GM18867 (cell line): ENCODE measurements around the gene SLC18A3.

Experiments used
- ATAC-seq: cut with Tn5 transposase; IDR thresholded peaks from one replicate; pipeline ENCODE4 v1.9.1; 2021; ENCODE audit warnings: mild to moderate bottlenecking, moderate library complexity; ENCODE audit not compliant: unreplicated experiment

SLC18A3 gene

DNA sequence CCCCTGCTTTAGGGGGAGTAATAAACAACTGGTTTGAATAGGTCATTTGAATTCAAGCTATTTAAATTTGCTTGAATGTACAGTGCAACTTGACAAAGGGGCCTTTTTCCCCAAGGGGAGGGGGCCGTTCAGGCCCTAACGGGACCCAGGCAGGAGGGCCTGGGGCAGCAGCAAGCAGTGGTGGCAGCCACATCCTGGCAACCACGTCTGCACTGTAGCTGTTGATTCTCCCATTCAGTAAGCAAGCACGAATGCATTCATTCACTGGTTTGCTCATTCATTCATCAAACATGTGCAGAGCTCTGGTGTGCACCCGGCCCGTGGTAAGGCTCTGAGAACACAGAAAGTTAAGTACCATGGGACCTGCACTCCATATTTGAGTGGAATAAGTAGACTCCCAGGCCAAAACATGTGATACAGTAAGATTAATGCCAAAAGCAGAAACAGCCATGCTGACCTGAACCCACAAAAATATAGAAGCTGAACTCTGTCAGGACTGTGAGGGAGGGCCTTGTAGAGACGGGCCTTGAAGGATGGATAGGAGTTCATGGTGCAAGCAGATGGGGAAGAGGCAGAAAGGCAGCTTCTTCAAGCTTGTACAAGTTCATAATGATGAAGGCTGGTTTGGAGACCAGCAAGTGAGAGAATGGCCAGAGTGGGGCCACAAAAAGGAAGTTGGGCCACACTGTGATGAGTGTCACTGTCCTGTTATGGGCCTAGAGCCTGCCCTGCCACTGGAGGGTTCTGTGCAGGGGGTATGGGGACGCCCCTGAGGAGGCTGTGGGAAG lies 40.0 kb downstream of the SLC18A3 start:
- ATAC-seq = no peak

DNA sequence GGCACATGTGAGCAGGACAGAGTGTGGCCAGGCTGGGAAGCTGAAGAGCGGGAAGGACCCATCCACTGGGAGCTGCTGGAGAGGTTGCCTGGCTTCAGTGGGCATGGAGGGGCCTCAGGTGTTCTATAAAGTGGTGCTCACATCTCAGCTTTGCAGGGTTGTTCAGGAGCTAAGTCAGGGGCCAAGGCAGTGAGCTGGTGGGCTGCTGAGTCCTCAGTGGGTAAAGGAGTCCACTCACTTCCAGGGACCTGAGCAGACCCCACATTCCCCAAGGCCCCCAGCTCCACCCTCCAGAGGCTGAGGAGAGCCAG lies 40.6 kb downstream of the SLC18A3 start:
- no peak for ATAC-seq

DNA sequence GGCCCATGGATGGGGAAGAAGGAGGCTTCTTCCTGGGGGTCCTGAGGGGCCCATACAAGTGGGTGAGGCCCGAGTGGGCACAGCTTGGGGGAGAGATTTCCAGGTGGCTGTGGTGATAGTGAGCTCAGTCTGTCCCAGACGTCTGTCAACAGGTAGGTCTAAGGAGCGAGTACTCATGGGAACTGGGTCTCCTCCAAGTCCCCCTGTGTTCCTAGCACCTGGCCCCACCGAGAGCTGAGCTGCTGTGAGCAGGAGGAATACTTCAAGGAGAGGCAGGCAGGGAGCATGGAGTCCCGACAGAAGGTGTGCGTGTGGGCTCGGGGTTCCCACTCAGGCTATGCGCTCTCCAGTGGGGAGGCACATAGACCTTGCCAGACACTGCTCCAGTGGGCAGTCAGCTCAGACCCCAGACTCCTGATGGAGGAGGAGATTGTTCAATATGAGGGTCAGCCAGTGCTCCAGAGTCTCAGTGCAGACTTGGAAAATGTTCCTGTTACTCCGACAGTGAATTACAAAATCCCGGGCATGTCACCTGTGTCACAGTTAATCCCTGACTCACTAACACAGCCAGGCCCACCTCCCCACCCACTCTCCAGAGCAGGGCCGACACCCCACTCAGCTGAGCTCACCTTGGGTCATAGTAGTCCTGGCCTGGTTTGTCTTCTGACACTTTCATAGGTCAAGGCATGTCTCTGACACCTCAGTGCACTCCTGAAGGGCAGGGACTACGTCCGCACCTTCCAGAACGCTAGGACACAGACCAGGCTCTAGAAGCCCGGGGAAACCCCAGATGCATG lies 41.1 kb downstream of the SLC18A3 start:
- no peak for ATAC-seq

DNA sequence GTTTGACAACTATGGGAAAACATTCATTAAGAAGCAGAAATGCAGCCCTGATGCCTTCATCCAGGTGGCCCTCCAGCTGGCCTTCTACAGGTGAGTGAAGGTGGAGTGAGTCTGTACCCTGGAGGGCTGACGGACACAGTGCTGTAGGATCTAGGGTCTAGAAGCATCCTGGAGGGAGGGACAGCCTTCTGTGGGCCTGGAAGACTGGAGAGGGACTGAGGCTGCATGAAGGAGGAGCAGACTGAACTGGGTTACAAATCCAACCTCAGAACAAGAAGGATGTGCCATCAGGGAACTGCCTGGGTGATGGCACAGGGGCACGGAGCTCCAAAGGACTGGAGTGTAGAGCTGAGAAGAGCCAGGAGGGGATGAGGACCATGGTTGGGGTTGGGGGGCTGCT lies 41.8 kb downstream of the SLC18A3 start:
- no peak for ATAC-seq

DNA sequence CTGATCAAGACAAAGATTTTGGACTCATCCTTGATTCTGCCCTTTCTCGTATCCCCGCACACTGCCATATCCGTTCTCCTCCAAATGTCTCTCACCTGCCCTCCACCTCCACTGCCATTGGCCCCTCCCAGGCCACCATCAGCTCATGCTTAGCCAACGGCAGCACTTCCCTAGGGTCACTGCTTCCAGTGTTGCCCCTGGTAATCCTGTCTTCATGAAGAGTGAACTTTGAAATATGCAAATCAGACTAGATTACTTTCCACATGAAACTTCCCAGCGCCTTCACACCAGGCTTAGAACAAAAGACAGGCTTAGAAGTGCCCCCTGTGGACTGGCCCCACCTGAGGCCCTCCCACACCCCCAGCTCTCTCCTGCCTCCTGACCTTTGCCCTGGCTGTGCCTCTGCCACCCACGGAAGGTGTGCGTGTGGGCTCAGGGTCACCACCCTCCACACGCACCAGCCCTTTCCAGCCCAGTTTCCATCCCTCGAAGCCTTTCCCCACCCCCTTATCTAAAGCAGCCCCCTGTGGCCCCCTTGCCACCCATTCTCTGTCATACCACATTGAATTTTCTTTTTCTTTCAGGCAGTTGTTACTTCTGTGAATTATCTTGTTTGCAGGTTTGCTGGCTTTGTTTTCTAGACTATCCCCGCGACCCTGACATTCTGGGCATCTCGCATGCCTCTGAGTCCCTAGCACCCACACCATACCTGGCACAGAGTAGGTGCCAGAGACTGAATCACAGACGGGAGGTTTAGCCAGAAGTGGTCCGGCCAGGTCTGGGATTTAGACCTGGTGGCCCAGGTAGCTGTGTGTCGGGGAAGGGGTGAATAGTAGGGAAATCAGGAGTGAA lies 42.5 kb downstream of the SLC18A3 start:
- ATAC-seq = no peak

DNA sequence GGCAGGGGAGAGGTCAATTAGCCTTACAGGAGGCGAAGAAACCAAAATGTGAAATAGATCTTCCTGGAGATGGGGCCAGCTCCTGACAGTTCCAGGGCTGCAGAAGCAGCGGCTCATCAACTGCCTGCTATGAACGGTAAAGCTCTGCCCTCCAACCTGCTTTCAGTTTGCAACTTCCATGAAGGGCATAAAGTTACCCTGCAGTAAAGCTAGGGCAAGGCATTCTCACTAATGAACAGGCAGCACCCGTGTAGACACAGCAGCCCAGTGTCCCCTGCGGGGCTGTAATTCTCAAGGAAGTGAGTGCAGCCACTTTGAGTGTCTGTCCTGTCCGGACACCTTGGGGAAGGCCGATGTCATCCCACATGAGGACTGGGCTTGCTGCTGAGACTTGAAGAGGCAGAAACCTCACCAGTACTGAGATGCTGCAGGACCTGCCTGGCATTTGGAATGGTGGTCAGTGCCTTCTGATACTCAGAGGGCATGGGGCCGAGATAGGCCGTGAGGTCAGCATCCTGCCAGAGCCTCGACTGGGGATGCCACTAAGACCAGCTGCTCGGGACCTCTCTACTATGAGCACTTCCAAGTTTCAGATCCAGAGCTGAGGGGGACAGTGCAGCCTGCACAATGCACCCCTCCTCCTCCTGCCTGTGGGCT lies 43.3 kb downstream of the SLC18A3 start:
- no peak for ATAC-seq

DNA sequence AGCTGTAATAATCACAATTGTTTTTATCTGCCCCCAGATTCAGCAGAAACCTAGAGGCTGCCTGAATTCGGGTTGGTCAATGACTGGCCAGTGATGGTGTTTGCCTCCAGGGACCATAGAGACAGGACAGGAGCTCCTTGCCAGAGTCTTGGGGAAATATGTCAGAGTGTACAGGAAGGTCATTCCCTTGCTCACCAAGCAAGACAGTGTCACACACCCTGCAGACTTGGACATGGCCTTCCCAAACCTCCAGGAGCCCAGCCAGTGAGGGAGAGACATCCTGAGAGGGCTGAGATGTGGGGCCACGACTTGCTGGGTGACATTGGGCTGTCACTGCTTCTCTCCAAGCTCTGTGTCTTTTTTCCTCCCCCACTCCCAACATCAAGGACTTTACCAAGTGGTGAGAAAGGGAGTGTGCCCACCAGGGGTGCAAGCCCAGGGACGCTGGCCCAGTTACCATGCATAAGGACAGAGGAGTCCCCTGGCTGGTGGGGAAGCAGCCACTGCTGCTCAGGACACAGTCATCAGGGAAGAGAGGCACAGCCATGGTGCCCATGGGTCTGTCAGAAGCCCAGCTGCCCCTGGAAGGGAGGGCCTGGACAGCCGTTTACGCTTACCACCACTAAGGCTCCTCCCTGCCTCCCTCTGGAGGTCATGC lies 44.1 kb downstream of the SLC18A3 start:
- ATAC-seq = no peak

DNA sequence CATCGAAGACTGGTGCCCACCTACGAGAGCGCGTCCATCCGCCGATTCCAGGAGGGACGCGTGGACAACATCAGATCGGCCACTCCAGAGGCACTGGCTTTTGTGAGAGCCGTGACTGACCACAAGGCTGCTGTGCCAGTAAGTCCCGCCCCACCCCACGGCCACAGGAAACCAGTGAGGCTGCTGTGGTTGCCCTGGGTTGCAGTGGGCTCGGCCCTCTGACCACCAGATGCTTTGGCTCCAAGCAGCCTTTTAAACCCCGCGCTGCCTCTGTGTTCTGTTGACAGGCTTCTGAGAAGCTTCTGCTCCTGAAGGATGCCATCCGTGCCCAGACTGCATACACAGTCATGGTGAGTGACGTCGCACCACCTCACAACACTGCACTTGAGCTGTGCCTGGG lies 45.0 kb downstream of the SLC18A3 start:
- no peak for ATAC-seq

DNA sequence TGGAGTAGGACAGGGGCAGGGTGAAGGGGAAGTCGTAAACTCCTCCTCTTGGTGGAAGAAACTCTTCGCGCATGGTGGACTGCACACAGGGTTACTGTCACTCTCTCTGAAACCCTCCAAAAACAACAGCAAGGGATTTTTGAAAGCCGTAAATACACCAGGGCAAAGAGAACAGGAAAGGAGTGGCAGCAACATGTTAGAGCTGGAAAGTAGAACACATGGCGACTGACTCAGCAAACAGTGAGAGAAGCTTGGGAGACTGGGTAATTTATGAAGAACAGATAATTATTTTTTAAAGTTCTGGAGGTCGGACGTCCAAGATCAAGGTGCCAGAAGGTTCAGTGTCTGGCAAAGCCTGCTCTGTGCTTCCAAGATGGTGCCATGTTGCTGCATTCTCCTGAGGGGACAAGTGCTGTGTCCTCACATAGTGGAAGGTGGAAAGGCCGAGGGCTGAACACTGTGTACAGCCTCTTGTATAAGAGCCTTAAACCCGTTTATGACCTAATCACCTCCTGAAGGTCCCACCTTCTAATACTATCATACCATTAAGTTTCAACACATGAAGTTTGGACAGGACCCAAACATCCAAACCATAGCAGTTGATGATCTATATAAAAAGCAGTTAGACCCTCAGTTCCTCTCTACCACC lies 46.9 kb downstream of the SLC18A3 start:
- ATAC-seq = no peak

DNA sequence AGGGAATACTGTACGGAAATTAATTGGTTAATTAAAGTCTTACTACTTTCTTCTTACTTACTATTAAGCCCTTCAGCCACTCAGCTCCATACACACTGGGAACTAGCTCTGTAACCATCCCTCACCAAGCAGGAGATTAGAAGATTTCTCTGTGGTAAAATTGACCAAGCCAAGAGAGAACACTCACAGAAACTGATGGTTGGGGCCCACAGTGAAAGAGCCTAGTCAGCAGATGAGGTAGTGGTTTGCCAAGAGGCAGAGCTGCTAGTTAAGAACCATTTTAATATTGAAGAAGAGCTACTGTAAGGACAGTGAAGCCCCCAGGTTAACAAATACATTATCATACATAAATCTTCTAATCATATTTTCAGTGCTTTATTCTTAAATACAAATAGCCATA lies 47.5 kb downstream of the SLC18A3 start:
- no peak for ATAC-seq

DNA sequence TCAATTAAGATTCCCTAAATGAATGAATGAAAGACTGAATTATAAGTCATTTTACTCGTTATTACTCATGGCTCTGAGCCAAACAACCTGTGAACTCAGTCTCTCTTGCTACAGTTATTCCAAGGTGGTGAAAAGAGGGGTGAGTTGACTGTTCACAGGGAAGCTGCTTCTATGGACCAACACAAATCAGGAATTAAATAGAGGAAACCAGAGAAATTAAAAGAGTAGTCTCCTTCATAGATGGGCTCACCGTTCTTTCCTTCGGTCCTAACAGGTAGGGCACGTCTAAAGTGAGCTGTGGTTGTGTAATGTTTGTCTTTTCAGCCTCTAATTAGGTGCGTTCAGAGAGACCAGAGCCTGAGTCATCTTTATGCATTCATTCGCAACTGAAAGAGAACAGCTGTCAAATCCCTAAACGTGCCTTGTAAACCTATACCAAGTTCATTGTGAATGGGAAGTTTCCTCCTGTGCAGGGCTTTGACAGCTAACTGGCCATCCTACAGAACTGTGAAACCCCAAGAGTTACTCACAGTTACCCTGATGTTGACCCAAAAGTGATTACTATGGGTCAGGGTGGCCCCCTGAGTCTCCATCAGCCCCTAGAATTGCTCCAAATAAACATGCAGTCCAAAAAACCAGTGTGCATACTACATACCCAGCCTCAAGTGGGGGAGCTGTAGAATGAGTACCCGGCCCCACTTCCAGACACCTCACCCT lies 51.2 kb downstream of the SLC18A3 start:
- no peak for ATAC-seq
